RWPE2 (cell line): Measurements from ENCODE around the gene TCF7L2.

Source experiments
- ATAC-seq: fragments of 200-7000 bp; cut with Tn5 transposase; 3 replicates; pipeline ENCODE4 v1.9.1; 2021; ENCODE audit warnings: low read depth
- DNase-seq: peaks from one replicate; pipeline ENCODE4 v3.0.0-alpha.2; 2020; ENCODE audit warnings: low spot score
- H3K27ac ChIP-seq: fragments of 450-650 bp; 2 replicates; pipeline ENCODE4 v1.5.1; 2017; ENCODE audit warnings: mild to moderate bottlenecking; ENCODE audit not compliant: poor library complexity, severe bottlenecking
- H3K27me3 ChIP-seq: fragments of 250-450 bp; sonication (Bioruptor Pico); 2 replicates; pipeline ENCODE4 v1.5.1; 2021; ENCODE audit warnings: mild to moderate bottlenecking, moderate library complexity; ENCODE audit not compliant: insufficient read depth, poor library complexity, severe bottlenecking
- H3K36me3 ChIP-seq: fragments of 250-450 bp; sonication (Bioruptor Pico); 2 replicates; pipeline ENCODE4 v1.5.1; 2020; ENCODE audit warnings: low read depth, mild to moderate bottlenecking, moderate library complexity
- H3K4me1 ChIP-seq: fragments of 250-450 bp; sonication (Bioruptor Pico); 2 replicates; pipeline ENCODE4 v1.5.1; 2021; ENCODE audit warnings: mild to moderate bottlenecking, moderate library complexity; ENCODE audit not compliant: insufficient read depth, poor library complexity, severe bottlenecking
- H3K4me3 ChIP-seq: fragments of 250-450 bp; sonication (Bioruptor Pico); 2 replicates; pipeline ENCODE4 v1.5.1; 2021; ENCODE audit warnings: mild to moderate bottlenecking, moderate library complexity; ENCODE audit not compliant: severe bottlenecking
- H3K9me3 ChIP-seq: fragments of 250-450 bp; sonication (Bioruptor Pico); 2 replicates; pipeline ENCODE4 v1.5.1; 2021; ENCODE audit warnings: mild to moderate bottlenecking, moderate library complexity; ENCODE audit not compliant: severe bottlenecking
- TF ChIP-seq, protein P1 (sequence below): fragments of 450-650 bp; IDR thresholded peaks from one replicate; pipeline ENCODE4 v1.5.1; 2017; ENCODE audit warnings: mild to moderate bottlenecking, moderate library complexity; ENCODE audit not compliant: poor library complexity, severe bottlenecking

The TCF7L2 gene

DNA sequence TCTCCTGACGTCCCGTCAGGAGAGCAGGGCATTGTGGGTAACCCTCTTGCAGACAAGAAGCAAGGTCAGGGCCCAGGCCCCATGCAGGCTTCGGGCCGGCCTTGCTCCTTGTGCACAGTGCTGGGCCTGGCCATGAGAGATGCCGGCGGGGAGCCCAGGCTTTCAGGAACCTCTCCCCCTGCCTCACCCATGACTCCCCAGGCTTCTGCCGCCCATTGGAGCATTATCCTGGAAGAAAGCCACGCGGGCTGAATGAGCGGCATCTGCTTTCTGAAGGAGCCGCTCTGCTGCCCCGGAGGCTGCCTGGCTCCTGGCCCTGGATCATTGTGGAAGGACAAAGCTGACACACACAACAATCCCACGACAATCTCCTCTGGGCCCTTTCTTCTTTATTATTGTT is 233.5 kb downstream of the TCF7L2 start:
- no peak for ATAC-seq
- TF ChIP-seq, protein P1, sequence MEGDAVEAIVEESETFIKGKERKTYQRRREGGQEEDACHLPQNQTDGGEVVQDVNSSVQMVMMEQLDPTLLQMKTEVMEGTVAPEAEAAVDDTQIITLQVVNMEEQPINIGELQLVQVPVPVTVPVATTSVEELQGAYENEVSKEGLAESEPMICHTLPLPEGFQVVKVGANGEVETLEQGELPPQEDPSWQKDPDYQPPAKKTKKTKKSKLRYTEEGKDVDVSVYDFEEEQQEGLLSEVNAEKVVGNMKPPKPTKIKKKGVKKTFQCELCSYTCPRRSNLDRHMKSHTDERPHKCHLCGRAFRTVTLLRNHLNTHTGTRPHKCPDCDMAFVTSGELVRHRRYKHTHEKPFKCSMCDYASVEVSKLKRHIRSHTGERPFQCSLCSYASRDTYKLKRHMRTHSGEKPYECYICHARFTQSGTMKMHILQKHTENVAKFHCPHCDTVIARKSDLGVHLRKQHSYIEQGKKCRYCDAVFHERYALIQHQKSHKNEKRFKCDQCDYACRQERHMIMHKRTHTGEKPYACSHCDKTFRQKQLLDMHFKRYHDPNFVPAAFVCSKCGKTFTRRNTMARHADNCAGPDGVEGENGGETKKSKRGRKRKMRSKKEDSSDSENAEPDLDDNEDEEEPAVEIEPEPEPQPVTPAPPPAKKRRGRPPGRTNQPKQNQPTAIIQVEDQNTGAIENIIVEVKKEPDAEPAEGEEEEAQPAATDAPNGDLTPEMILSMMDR, result no peak
- no peak for DNase-seq

DNA sequence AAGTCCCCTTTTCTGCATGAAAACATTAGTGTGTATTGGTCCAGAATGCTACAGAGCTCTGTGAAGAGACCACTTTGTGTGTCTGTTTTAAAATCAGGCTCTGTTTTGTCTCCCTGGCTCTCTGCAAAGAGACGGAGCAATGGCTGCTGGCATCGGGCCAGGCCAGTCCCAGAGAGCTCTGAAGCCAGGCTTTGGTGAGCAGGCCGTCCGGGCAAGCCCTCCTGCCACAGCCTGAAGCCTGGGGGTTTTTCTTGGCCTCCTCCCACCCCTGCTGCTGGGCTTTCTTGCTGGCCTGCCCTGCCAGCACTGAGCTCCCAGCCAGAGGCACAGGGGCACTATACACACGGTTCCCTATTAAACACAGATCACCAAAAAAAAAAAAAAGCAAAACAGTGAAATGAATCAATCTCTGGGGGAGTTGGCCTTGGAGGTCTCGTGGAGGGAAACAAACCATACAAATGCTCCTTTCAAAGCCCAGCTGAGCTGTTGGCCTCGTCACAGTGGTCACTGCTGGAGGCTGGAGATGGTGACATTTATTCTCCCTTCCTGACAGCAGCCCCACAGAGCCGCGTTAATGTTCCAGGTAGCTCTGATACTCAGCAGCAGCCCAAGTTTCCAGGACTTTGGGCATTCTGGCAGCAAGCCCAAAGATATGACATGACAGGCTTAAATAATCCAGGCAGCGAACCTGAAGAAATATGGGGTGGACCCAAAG is 237.2 kb downstream of the TCF7L2 start:
- Histone ChIP-seq H3K27me3 (no peaks in the 10 kb centered on the region), H3K4me3 (no peak overlapping the region), H3K27ac (no peak overlapping the region), H3K9me3 (no peaks in the 10 kb centered on the region), H3K36me3 (no peaks in the 10 kb centered on the region), H3K4me1 (no peaks in the 10 kb centered on the region)
- TF ChIP-seq, protein P1, result no peak
- DNase-seq (no peak), ATAC-seq (no peak; the same call in 2 of the 3 replicates)

More for the DNA sequence above, 233.5 kb downstream of the TCF7L2 start:
- H3K27me3 ChIP-seq, result no peaks in the 10 kb centered on the region
- H3K4me3 ChIP-seq, result no peak overlapping the region
- no peaks in the 10 kb centered on the region for H3K4me1 ChIP-seq
- no peaks in the 10 kb centered on the region for H3K36me3 ChIP-seq
- H3K9me3 ChIP-seq, result no peaks in the 10 kb centered on the region
- H3K27ac ChIP-seq, result no peak overlapping the region

DNA sequence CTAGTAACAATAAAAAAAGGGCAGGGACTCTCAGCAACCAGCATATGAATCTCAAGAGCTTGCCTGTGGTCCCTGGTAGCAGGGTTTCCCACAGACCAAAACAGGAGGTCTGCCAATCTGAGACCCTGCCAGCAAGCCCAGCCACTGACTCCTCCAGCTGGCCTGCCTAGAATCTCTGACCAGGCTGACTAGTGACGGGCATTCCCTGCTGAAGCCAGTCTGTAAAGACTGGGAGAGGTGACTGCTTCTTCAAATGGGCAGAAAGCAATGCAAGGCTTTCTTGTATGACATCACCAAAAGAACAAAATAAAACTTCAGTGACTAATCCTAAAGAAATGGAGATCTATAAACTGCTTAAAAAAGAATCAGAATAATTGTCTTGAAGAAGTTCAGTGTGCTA is 249.4 kb downstream of the TCF7L2 start:
- Histone ChIP-seq H3K4me3 (no peak overlapping the region), H3K27me3 (no peaks in the 10 kb centered on the region), H3K27ac (no peak overlapping the region), H3K9me3 (no peaks in the 10 kb centered on the region), H3K36me3 (no peaks in the 10 kb centered on the region), H3K4me1 (no peaks in the 10 kb centered on the region)
- DNase-seq (no peak), ATAC-seq (peak; percentile 42; the same call in 1 of the 3 replicates)
- TF ChIP-seq, protein P1, result no peak

- Histone ChIP-seq H3K27ac (no peak overlapping the region), H3K36me3 (no peaks in the 10 kb centered on the region), H3K27me3 (no peaks in the 10 kb centered on the region), H3K4me1 (no peaks in the 10 kb centered on the region), H3K4me3 (no peak overlapping the region), H3K9me3 (peaks cover under 1% of the 10 kb centered on the region)
- TF ChIP-seq, protein P1, result no peak
- DNase-seq (no peak), ATAC-seq (no peak)
Measured at GRCh38 chr10:113202011-113202410, 252.0 kb downstream of the TCF7L2 start.

DNA sequence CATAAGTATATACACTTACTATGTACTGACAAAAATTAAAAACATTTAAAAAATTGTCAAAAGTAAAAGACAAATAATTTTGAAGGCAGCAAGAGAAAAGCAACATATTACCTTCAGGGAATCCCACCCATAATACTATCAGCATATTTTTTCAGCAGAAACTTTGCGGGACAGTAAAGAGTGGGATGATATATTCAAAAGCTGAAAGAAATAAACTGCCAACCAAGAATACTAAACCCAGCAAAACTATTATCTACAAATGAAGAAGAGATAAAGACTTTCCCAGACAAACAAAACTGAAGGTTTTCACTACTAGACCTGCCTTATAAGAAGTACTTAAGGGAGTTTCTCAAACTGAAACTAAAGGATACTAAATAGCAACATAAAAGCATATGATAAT is 257.9 kb downstream of the TCF7L2 start:
- ATAC-seq (no peak), DNase-seq (no peak)
- H3K4me3 ChIP-seq, result no peak overlapping the region

More for the DNA sequence above, 257.9 kb downstream of the TCF7L2 start:
- TF ChIP-seq, protein P1, result no peak
- H3K9me3 ChIP-seq, result peaks cover 12% of the 10 kb centered on the region
- no peaks in the 10 kb centered on the region for H3K27me3 ChIP-seq
- H3K4me1 ChIP-seq, result no peaks in the 10 kb centered on the region
- H3K27ac ChIP-seq, result no peak overlapping the region
- no peaks in the 10 kb centered on the region for H3K36me3 ChIP-seq
